H1 (cell line): Measurements from ENCODE around the gene BMPR1A. TPM values are rescaled to one million over a fixed set of nuclear protein-coding genes. Genes with fewer than 3 reads are reported as not detected.

Source experiments
- CTCF ChIA-PET: fragments of 300-600 bp; sonication (Branson Sonifier 250); formaldehyde crosslinking; loops from one replicate; lab custom pipeline; 2021; ENCODE audit not compliant: partially characterized antibody; lab: Charles Lee
- POLR2A ChIA-PET: fragments of 300-600 bp; sonication (Branson Sonifier 250); formaldehyde crosslinking; loops from one replicate; lab custom pipeline; 2021; ENCODE audit warnings: inconsistent platforms; ENCODE audit not compliant: partially characterized antibody; lab: Charles Lee
- DNase-seq, 2 experiments: peaks; one replicate each; pipeline versions ENCODE4 v3.0.0 to v3.0.0-alpha.2; 2010 to 2022; ENCODE audit warnings: low spot score in 2 of 2, low read depth in 1 of 2, mixed read lengths in 1 of 2
- FAIRE-seq: peaks from 2 replicates; lab custom pipeline; 2011; peaks lifted over from hg19 to GRCh38; lab: Jason Lieb, UNC
- H2AFZ ChIP-seq: 2 replicates; pipeline ENCODE4 v1.8.1; 2012; ENCODE audit warnings: low read length, inconsistent platforms
- H2AK5ac ChIP-seq: 2 replicates; pipeline ENCODE4 v1.6.1; 2013; ENCODE audit warnings: low read depth, low read length
- H2BK120ac ChIP-seq: replicated peaks from 2 replicates; pipeline ENCODE3; 2013; ENCODE audit warnings: low read depth, low read length, inconsistent platforms
- H2BK12ac ChIP-seq: 2 replicates; pipeline ENCODE4 v1.6.1; 2013; ENCODE audit warnings: low read depth, low read length
- H2BK15ac ChIP-seq: 2 replicates; pipeline ENCODE4 v1.6.1; 2013; ENCODE audit warnings: low read length
- H2BK20ac ChIP-seq: 2 replicates; pipeline ENCODE4 v1.6.1; 2013; ENCODE audit warnings: low read length
- H2BK5ac ChIP-seq: 2 replicates; pipeline ENCODE4 v1.6.1; 2013; ENCODE audit warnings: low read depth, low read length
- H3K14ac ChIP-seq: 2 replicates; pipeline ENCODE4 v1.6.1; 2013; ENCODE audit warnings: inconsistent platforms; ENCODE audit not compliant: insufficient read length
- H3K18ac ChIP-seq: 2 replicates; pipeline ENCODE4 v1.6.1; 2013; ENCODE audit warnings: low read length; ENCODE audit errors: extremely low read depth
- H3K23ac ChIP-seq: 2 replicates; pipeline ENCODE4 v1.6.1; 2013; ENCODE audit warnings: inconsistent platforms; ENCODE audit not compliant: insufficient read length
- H3K23me2 ChIP-seq: 2 replicates; pipeline ENCODE4 v1.6.1; 2013; ENCODE audit warnings: low read depth, low read length
- H3K27ac ChIP-seq: 2 replicates; pipeline ENCODE4 v1.6.1; 2011; ENCODE audit warnings: low read depth, low read length, inconsistent platforms
- H3K27me3 ChIP-seq, 4 experiments: replicated peaks in 1 of 4; 1 replicate in 1 of 4; 2 replicates in 3 of 4; pipeline versions ENCODE4 v1.6.1 to v1.8.1; 2011 to 2013; ENCODE audit warnings: low read length in 3 of 4, mild to moderate bottlenecking in 3 of 4, inconsistent platforms in 2 of 4, mixed read lengths in 2 of 4, moderate library complexity in 1 of 4; ENCODE audit not compliant: control insufficient read depth in 3 of 4, insufficient read depth in 3 of 4; ENCODE audit errors: extremely low read depth in 1 of 4
- H3K36me3 ChIP-seq, 4 experiments: 2 replicates each; pipeline versions ENCODE4 v1.6.1 to v1.8.1; 2011 to 2013; ENCODE audit warnings: mild to moderate bottlenecking in 4 of 4, low read length in 3 of 4, moderate library complexity in 2 of 4, control low read depth in 1 of 4, inconsistent platforms in 1 of 4; ENCODE audit not compliant: insufficient read depth in 4 of 4, control insufficient read depth in 2 of 4
- H3K4ac ChIP-seq: replicated peaks from 2 replicates; pipeline ENCODE3; 2013; ENCODE audit warnings: low read length, low read depth, mixed read lengths, inconsistent platforms; ENCODE audit not compliant: insufficient read length
- H3K4me1 ChIP-seq, 4 experiments: replicated peaks in 1 of 4; 1 replicate in 1 of 4; 2 replicates in 3 of 4; pipeline versions ENCODE4 v1.6.1 to v1.8.1; 2011 to 2013; ENCODE audit warnings: low read length in 3 of 4, inconsistent platforms in 2 of 4, mixed read lengths in 1 of 4; ENCODE audit not compliant: insufficient read depth in 4 of 4, control insufficient read depth in 3 of 4
- H3K4me2 ChIP-seq, 2 experiments: 2 replicates each; pipeline versions ENCODE4 v1.6.1 to v1.8.1; 2011 to 2013; ENCODE audit warnings: low read depth in 2 of 2, low read length in 2 of 2, control low read depth in 1 of 2, inconsistent platforms in 1 of 2, mild to moderate bottlenecking in 1 of 2; ENCODE audit not compliant: insufficient read depth in 1 of 2
- H3K4me3 ChIP-seq, 4 experiments: fragments of 200-600, 300-600 bp in 1 of 4; sonication (generic), shearing (Covaris generic), sonication (Bioruptor Twin) in 1 of 4; 2 replicates each; pipeline versions ENCODE4 v1.5.1 to v1.8.1; 2011 to 2016; ENCODE audit warnings: low read length in 4 of 4, low read depth in 3 of 4, control low read depth in 2 of 4, inconsistent platforms in 2 of 4, mild to moderate bottlenecking in 2 of 4, mixed read lengths in 1 of 4, moderate library complexity in 1 of 4; ENCODE audit not compliant: insufficient read depth in 2 of 4; ENCODE audit errors: extremely low read depth in 1 of 4
- H3K56ac ChIP-seq: replicated peaks from 2 replicates; pipeline ENCODE3; 2013; ENCODE audit warnings: low read depth, mild to moderate bottlenecking, mixed read lengths, low read length, inconsistent platforms; ENCODE audit not compliant: insufficient read length
- H3K79me1 ChIP-seq: 2 replicates; pipeline ENCODE4 v1.6.1; 2013; ENCODE audit warnings: low read depth, low read length, control low read depth
- H3K79me2 ChIP-seq, 2 experiments: 2 replicates each; pipeline versions ENCODE4 v1.6.1 to v1.8.1; 2012 to 2013; ENCODE audit warnings: low read length in 2 of 2, mild to moderate bottlenecking in 2 of 2, inconsistent platforms in 1 of 2; ENCODE audit not compliant: insufficient read depth in 2 of 2, control insufficient read depth in 1 of 2
- H3K9ac ChIP-seq, 4 experiments: replicated peaks in 1 of 4; 1 replicate in 1 of 4; 2 replicates in 3 of 4; pipeline versions ENCODE4 v1.6.1 to v1.8.1; 2011 to 2013; ENCODE audit warnings: low read depth in 3 of 4, low read length in 3 of 4, control low read depth in 2 of 4, mild to moderate bottlenecking in 2 of 4, moderate library complexity in 2 of 4, inconsistent platforms in 1 of 4; ENCODE audit errors: extremely low read depth in 1 of 4
- H3K9me3 ChIP-seq, 2 experiments: 2 replicates each; pipeline versions ENCODE4 v1.6.1 to v1.8.1; 2012 to 2013; ENCODE audit warnings: mild to moderate bottlenecking in 2 of 2, moderate library complexity in 2 of 2, control low read depth in 1 of 2, inconsistent platforms in 1 of 2, low read depth in 1 of 2, low read length in 1 of 2, mixed read lengths in 1 of 2; ENCODE audit not compliant: insufficient read depth in 2 of 2
- H4K20me1 ChIP-seq, 2 experiments: replicated peaks in 1 of 2; 2 replicates each; pipeline versions ENCODE3 to v1.8.1; 2011 to 2013; ENCODE audit warnings: inconsistent platforms in 2 of 2, low read length in 2 of 2, mild to moderate bottlenecking in 1 of 2; ENCODE audit not compliant: insufficient read depth in 2 of 2, control insufficient read depth in 1 of 2
- H4K5ac ChIP-seq: 2 replicates; pipeline ENCODE4 v1.6.1; 2013; ENCODE audit warnings: low read length, low read depth, mixed read lengths, inconsistent platforms; ENCODE audit not compliant: insufficient read length
- H4K8ac ChIP-seq: 2 replicates; pipeline ENCODE4 v1.8.0; 2013; ENCODE audit warnings: mild to moderate bottlenecking, moderate library complexity, low read length, inconsistent platforms; ENCODE audit not compliant: insufficient read depth; ENCODE audit errors: extremely low read depth
- H4K91ac ChIP-seq: replicated peaks from 2 replicates; pipeline ENCODE3; 2013; ENCODE audit warnings: low read length, mixed read lengths, inconsistent platforms; ENCODE audit not compliant: insufficient read length
- ASH2L ChIP-seq: fragments of 200-600, 300-600 bp; sonication (generic); IDR thresholded peaks from one replicate; pipeline ENCODE4 v1.7.1; 2017; ENCODE audit warnings: low read length
- ATF3 ChIP-seq: IDR thresholded peaks from 2 replicates; pipeline ENCODE4 v1.6.1; 2011; ENCODE audit warnings: low read depth, mild to moderate bottlenecking, low read length; ENCODE audit not compliant: insufficient read depth
- BCL11A ChIP-seq, 2 experiments: IDR thresholded peaks; one replicate each; pipeline ENCODE4 v1.6.1; 2011; ENCODE audit warnings: low read depth in 2 of 2, low read length in 2 of 2, mild to moderate bottlenecking in 2 of 2
- CHD2 ChIP-seq: IDR thresholded peaks from 2 replicates; pipeline ENCODE4 v1.6.1; 2012; ENCODE audit warnings: low read length, improper control_type of control experiment
- RBBP5 ChIP-seq: IDR thresholded peaks from 2 replicates; pipeline ENCODE4 v1.7.1; 2012; ENCODE audit warnings: low read depth, mild to moderate bottlenecking, inconsistent platforms, low read length, moderate library complexity, borderline replicate concordance
- SIRT6 ChIP-seq: IDR thresholded peaks from one replicate; pipeline ENCODE4 v1.7.1; 2012; ENCODE audit warnings: low read length, inconsistent platforms
- TEAD4 ChIP-seq: IDR thresholded peaks from 2 replicates; pipeline ENCODE4 v1.6.1; 2012; ENCODE audit warnings: low read depth, low read length, inconsistent platforms, mixed read lengths
- WGBS, 2 experiments: shearing (Covaris generic) in 1 of 2; methylation state at CpG; one replicate each; pipeline versions ENCODE4 v1.1.6 to v1.1.7; 2013 to 2015; ENCODE audit warnings: low lambda C conversion rate in 2 of 2, mixed read lengths in 2 of 2, inconsistent platforms in 1 of 2, low coverage in 1 of 2, missing lambda C conversion rate in 1 of 2; ENCODE audit not compliant: insufficient replicate concordance in 2 of 2, insufficient coverage in 1 of 2, insufficient read length in 1 of 2; ENCODE audit errors: extremely low coverage in 1 of 2, missing lambda C conversion rate in 1 of 2; 5-methylcytosine and 5-hydroxymethylcytosine counted together
- polyA plus RNA-seq, 7 experiments: library from polyadenylated mRNA; depleted of rRNA in 3 of 7; stranded (reverse) in 5 of 7; unstranded in 2 of 7; fragments of >200 nt in 5 of 7; fragments of 200-250 nt in 2 of 7; gene quantifications; 1 replicate in 5 of 7; 2 replicates in 1 of 7; 4 replicates in 1 of 7; pipeline versions ENCODE4 v1.2.1 to v1.2.3, GENCODE V29; 2011 to 2013; ENCODE audit warnings: missing spikeins in 2 of 7, mixed read lengths in 2 of 7
- total RNA-seq: library from RNA; stranded (reverse); fragmentation: NEBNext Ultra II Directional; extraction: Animal tissue kit (Norgen Biotek cat#: 25700); gene quantifications from 2 replicates; pipeline ENCODE4 v1.2.1, GENCODE V29; 2021

BMPR1A gene
- total and polyA plus RNA-seq, 2 of the 8 experiments (the other 6 are each of a cell fraction or from before 2014, with no cell fraction given) = 34.4 to 129 TPM

GRCh38 chr10:86862786-86863483 lies 106.5 kb downstream of the BMPR1A start:
- Histone ChIP-seq H2BK5ac (peak overlapping the region; percentile 98), H3K56ac (no peak overlapping the region), H3K23ac (no peak overlapping the region), H3K27me3 (no peaks in the 10 kb centered on the region), H3K14ac (no peak overlapping the region), H3K4me1 (peaks cover 8 to 46% (median 30%) of the 10 kb centered on the region in 4 experiments), H3K9ac (no peak overlapping the region), H3K4ac (no peak overlapping the region), H3K36me3 (peaks cover 0 to 7% (median 0%) of the 10 kb centered on the region in 4 experiments; a peak in 1 of 8 replicates), H4K91ac (peak overlapping the region; percentile 56), H4K20me1 (no peaks in the 10 kb centered on the region), H3K27ac (0 out of 2 replicates have a peak overlapping the region, but pooled peaks have one; percentile 18), H2AFZ (no peak overlapping the region), H3K9me3 (no peaks in the 10 kb centered on the region), H3K18ac (peak overlapping the region; percentile 2; the same call in 1 of the 2 replicates), H4K5ac (peak overlapping the region; percentile 82), H2BK12ac (0 out of 2 replicates have a peak overlapping the region, but pooled peaks have one; percentile 97), H2AK5ac (peak overlapping the region; percentile 93; the same call in 1 of the 2 replicates), H3K4me3 (no peak overlapping the region), H3K4me2 (0 out of 4 replicates have a peak overlapping the region, but pooled peaks of 1 of the 2 experiments have one; percentile 29), H3K79me2 (peaks cover 0 to 42% of the 10 kb centered on the region in 2 experiments; a peak in 2 of 4 replicates), H2BK15ac (no peak overlapping the region), H2BK20ac (no peak overlapping the region; the same call in 1 of the 2 replicates), H2BK120ac (no peak overlapping the region), H4K8ac (no peak overlapping the region), H3K23me2 (no peaks in the 10 kb centered on the region), H3K79me1 (no peaks in the 10 kb centered on the region; the same call in 1 of the 2 replicates)
- no peak for DNase-seq
- POLR2A ChIA-PET = interaction anchor here (0.6 to 0.9 kb wide), 2 partner anchors 32 to 107 kb away, joined by 3 to 4 read pairs; partner anchors contain the start of gene BMPR1A
- WGBS, 2 experiments = 82% methylated on average over 7 of the region's 7 CpGs; no CpG with 5 or more reads in 1 of the 2 experiments
- CTCF ChIA-PET = interaction anchor here (0.7 to 1.7 kb wide), 7 partner anchors 10 to 175 kb away, joined by 3 to 5 read pairs (median 3); no protein-coding TSS in a partner anchor
- TF ChIP-seq SIRT6 (no peak), ATF3 (no peak), BCL11A (IDR thresholded peaks at IDR 0.05; ENCODE audit: low read depth in 2 of 2, low read length in 2 of 2) (no peak), TEAD4 (no peak), CHD2 (no peak), ASH2L (no peak), RBBP5 (no peak)
- FAIRE-seq = no peak
